Activated CD4-positive, alpha-beta T cell treated with anti-CD3 and anti-CD28 coated beads, Interleukin-2, amount 50 U/mL, for 4 hours (primary cell): ENCODE results near the gene CFAP52.
A peak's percentile ranks its signal among the peaks of the same experiment; 100 is the strongest.
"Not testable (repeated sequence)": the region's sequence is repeated elsewhere in the genome, so short reads cannot be mapped to it uniquely, and the experiment has no call there.

Experiments
- DNase-seq, 2 experiments: peaks; one replicate each; pipeline ENCODE4 v3.0.0-alpha.2; 2020

The CFAP52 gene

GRCh38 chr17:9575381-9576101 is 901 bp upstream of the CFAP52 start, which contains the start of gene STX8:
Gene STX8, minus strand, starts transcription at chr17:9575820. Its CDS starts 12 bp downstream, at chr17:9575808.
- peak; percentile 67 to 70 for DNase-seq

GRCh38 chr17:9577373-9577709 is 899 bp downstream of the CFAP52 start:
- no peak for DNase-seq

GRCh38 chr17:9587969-9588656 is 11.7 kb downstream of the CFAP52 start:
- no peak for DNase-seq

GRCh38 chr17:9594065-9594464 is 17.6 kb downstream of the CFAP52 start:
- no peak for DNase-seq

GRCh38 chr17:9597638-9598037 is 21.2 kb downstream of the CFAP52 start:
- DNase-seq = not testable (repeated sequence)

GRCh38 chr17:9598661-9599060 is 22.2 kb downstream of the CFAP52 start:
- no peak for DNase-seq

- not testable (repeated sequence) for DNase-seq
These were observed 28.1 kb downstream of the CFAP52 start for GRCh38 chr17:9604583-9604982.

- no peak for DNase-seq
These were observed 30.0 kb downstream of the CFAP52 start for GRCh38 chr17:9606453-9606852.

- DNase-seq = not testable (repeated sequence)
These were observed 30.6 kb downstream of the CFAP52 start for GRCh38 chr17:9607058-9607457.

GRCh38 chr17:9611557-9611956 is 35.1 kb downstream of the CFAP52 start:
- no peak for DNase-seq

- no peak for DNase-seq
These were observed 35.6 kb downstream of the CFAP52 start for GRCh38 chr17:9612006-9612405.

- no peak for DNase-seq
These were observed 39.0 kb downstream of the CFAP52 start for GRCh38 chr17:9615486-9615885.

GRCh38 chr17:9622961-9623360 is 46.5 kb downstream of the CFAP52 start:
- no peak for DNase-seq

GRCh38 chr17:9628509-9628908 is 52.1 kb downstream of the CFAP52 start:
- DNase-seq = no peak

GRCh38 chr17:9632741-9633140 is 56.3 kb downstream of the CFAP52 start:
- no peak for DNase-seq

- no peak for DNase-seq
These were observed 58.9 kb downstream of the CFAP52 start for GRCh38 chr17:9635340-9635739.

GRCh38 chr17:9636501-9636900 is 60.1 kb downstream of the CFAP52 start:
- no peak for DNase-seq

GRCh38 chr17:9640388-9640787 is 63.9 kb downstream of the CFAP52 start:
- not testable (repeated sequence) for DNase-seq

GRCh38 chr17:9643611-9644010 is 67.2 kb downstream of the CFAP52 start:
- no peak for DNase-seq

GRCh38 chr17:9644910-9645751 is 68.7 kb downstream of the CFAP52 start, which contains the start of gene USP43:
Gene USP43, plus strand, starts transcription at chr17:9645517. Its CDS starts 116 bp downstream, at chr17:9645633.
- no peak for DNase-seq

- DNase-seq = no peak
These were observed 69.6 kb downstream of the CFAP52 start for GRCh38 chr17:9645851-9646545.

GRCh38 chr17:9646546-9646885 is 70.1 kb downstream of the CFAP52 start:
- no peak for DNase-seq

GRCh38 chr17:9647014-9647413 is 70.6 kb downstream of the CFAP52 start:
- DNase-seq = no peak
